GM23338 (cell line): ENCODE data around the gene CGB1. TPM values are rescaled to one million over a fixed set of nuclear protein-coding genes. Genes with fewer than 3 reads are reported as not detected.

Experiments used
- ATAC-seq: fragments of 200-7000 bp; cut with Tn5 transposase; 3 replicates; pipeline ENCODE4 v1.9.1; 2020
- DNase-seq: peaks from one replicate; pipeline ENCODE4 v3.0.0-alpha.2; 2015; ENCODE audit warnings: low spot score
- H2AFZ ChIP-seq: fragments of 200-600 bp; sonication (generic); 2 replicates; pipeline ENCODE4 v1.8.0; 2016; ENCODE audit warnings: antibody characterized with exemption, mild to moderate bottlenecking, moderate library complexity
- H3F3A ChIP-seq: fragments of 200-600 bp; sonication (generic); replicated peaks from 2 replicates; pipeline ENCODE4 v1.8.0; 2017; ENCODE audit warnings: antibody characterized with exemption, mixed run types, low read depth
- H3K27ac ChIP-seq: fragments of 200-600 bp; sonication (generic); 2 replicates; pipeline ENCODE4 v1.6.1; 2016; ENCODE audit warnings: low read depth
- H3K27me3 ChIP-seq: fragments of 200-600 bp; sonication (generic); 2 replicates; pipeline ENCODE4 v1.8.0; 2016; ENCODE audit warnings: mild to moderate bottlenecking, mixed run types, moderate library complexity; ENCODE audit not compliant: insufficient read depth
- H3K36me3 ChIP-seq: fragments of 200-600 bp; sonication (generic); 2 replicates; pipeline ENCODE4 v1.8.0; 2016; ENCODE audit warnings: mild to moderate bottlenecking; ENCODE audit not compliant: insufficient read depth
- H3K4me1 ChIP-seq: fragments of 200-600 bp; sonication (generic); 2 replicates; pipeline ENCODE4 v1.8.0; 2016; ENCODE audit warnings: mild to moderate bottlenecking, moderate library complexity; ENCODE audit not compliant: insufficient read depth
- H3K4me2 ChIP-seq: fragments of 200-600 bp; sonication (generic); 2 replicates; pipeline ENCODE4 v1.7.1; 2017; ENCODE audit warnings: mixed run types
- H3K4me3 ChIP-seq: fragments of 200-600 bp; sonication (generic); 2 replicates; pipeline ENCODE4 v1.6.1; 2016; ENCODE audit warnings: mixed run types
- H3K79me2 ChIP-seq: fragments of 200-600 bp; sonication (generic); replicated peaks from 2 replicates; pipeline ENCODE4 v1.8.0; 2017; ENCODE audit warnings: mild to moderate bottlenecking; ENCODE audit not compliant: insufficient read depth
- H3K9me2 ChIP-seq: fragments of 200-600 bp; sonication (generic); 2 replicates; pipeline ENCODE4 v1.8.0; 2017; ENCODE audit not compliant: insufficient read depth
- H4K20me1 ChIP-seq: fragments of 200-600 bp; sonication (generic); replicated peaks from 2 replicates; pipeline ENCODE4 v1.8.0; 2017; ENCODE audit warnings: mild to moderate bottlenecking; ENCODE audit not compliant: insufficient read depth
- H3K27ac Mint-ChIP-seq: 2 replicates; pipeline ENCODE4 v1.8.0; 2020; ENCODE audit warnings: inconsistent platforms, mild to moderate bottlenecking, moderate library complexity, mixed read lengths
- H3K27me3 Mint-ChIP-seq: 3 replicates; pipeline ENCODE4 v1.8.0; 2022; ENCODE audit warnings: low read depth, mild to moderate bottlenecking, moderate library complexity, mixed read lengths, inconsistent platforms; ENCODE audit not compliant: insufficient read depth, poor library complexity
- H3K36me3 Mint-ChIP-seq: 3 replicates; pipeline ENCODE4 v1.8.0; 2021; ENCODE audit warnings: low read depth, mild to moderate bottlenecking, inconsistent platforms, moderate library complexity, mixed read lengths
- H3K4me1 Mint-ChIP-seq: 3 replicates; pipeline ENCODE4 v1.8.0; 2020; ENCODE audit warnings: mild to moderate bottlenecking, inconsistent platforms, mixed read lengths
- H3K4me3 Mint-ChIP-seq: 3 replicates; pipeline ENCODE4 v1.8.0; 2021; ENCODE audit warnings: moderate library complexity, mild to moderate bottlenecking, inconsistent platforms, mixed read lengths
- H3K9me3 Mint-ChIP-seq: 3 replicates; pipeline ENCODE4 v1.8.0; 2020; ENCODE audit warnings: moderate library complexity, mild to moderate bottlenecking, inconsistent platforms, mixed read lengths
- CREB1 ChIP-seq: fragments of 250-450 bp; sonication (Bioruptor Pico); IDR thresholded peaks from 2 replicates; pipeline ENCODE4 v1.5.0; 2020; ENCODE audit warnings: low read depth, mild to moderate bottlenecking, moderate library complexity
- CTCF ChIP-seq, 2 experiments: fragments of 200-600 bp in 1 of 2; sonication (generic) in 1 of 2; conservative IDR thresholded peaks; 2 replicates each; pipeline versions ENCODE4 v1.5.1 to v1.6.1; 2016 to 2017; ENCODE audit warnings: antibody characterized with exemption in 2 of 2, low read depth in 2 of 2, mild to moderate bottlenecking in 2 of 2, moderate library complexity in 1 of 2
- ETS1 ChIP-seq: IDR thresholded peaks from 2 replicates; pipeline ENCODE4 v1.6.1; 2016; ENCODE audit warnings: antibody characterized with exemption
- EZH2 ChIP-seq: fragments of 200-600 bp; sonication (generic); IDR thresholded peaks from one replicate; pipeline ENCODE4 v1.8.0; 2017; ENCODE audit warnings: antibody characterized with exemption, mild to moderate bottlenecking, low read depth; ENCODE audit not compliant: unreplicated experiment
- EZH2phosphoT487 ChIP-seq: fragments of 200-600 bp; sonication (generic); IDR thresholded peaks from one replicate; pipeline ENCODE4 v1.8.1; 2018; ENCODE audit warnings: antibody characterized with exemption; ENCODE audit not compliant: unreplicated experiment
- JUNB ChIP-seq: IDR thresholded peaks from one replicate; pipeline ENCODE4 v1.6.1; 2016; ENCODE audit warnings: antibody characterized with exemption; ENCODE audit not compliant: unreplicated experiment
- POLR2AphosphoS5 ChIP-seq: IDR thresholded peaks from 2 replicates; pipeline ENCODE4 v1.6.1; 2016; ENCODE audit warnings: antibody characterized with exemption, low read depth
- REST ChIP-seq: IDR thresholded peaks from one replicate; pipeline ENCODE4 v1.6.1; 2018; ENCODE audit warnings: antibody characterized with exemption; ENCODE audit not compliant: unreplicated experiment
- STAT1 ChIP-seq: IDR thresholded peaks from one replicate; pipeline ENCODE4 v1.6.1; 2016; ENCODE audit warnings: antibody characterized with exemption; ENCODE audit not compliant: unreplicated experiment
- ZNF114 ChIP-seq: fragments of 250-450 bp; sonication (Bioruptor Pico); IDR thresholded peaks from 2 replicates; pipeline ENCODE4 v1.5.0; 2020; ENCODE audit warnings: mild to moderate bottlenecking, moderate library complexity
- ZNF331 ChIP-seq: fragments of 250-450 bp; sonication (Bioruptor Pico); IDR thresholded peaks from 2 replicates; pipeline ENCODE4 v1.5.0; 2020; ENCODE audit warnings: low read depth, mild to moderate bottlenecking, moderate library complexity
- polyA plus RNA-seq: library from polyadenylated mRNA; unstranded; fragments of >200 nt; fragmentation: Nextera tagmentation; extraction: Ambion mirVana; gene quantifications from 2 replicates; pipeline ENCODE4 v1.2.1, GENCODE V29; 2016
- total RNA-seq: library from RNA; depleted of rRNA; stranded (reverse); fragments of >200 nt; shearing (Covaris generic); gene quantifications from 2 replicates; pipeline ENCODE4 v1.2.3, GENCODE V29; 2014

The CGB1 gene
- total and polyA plus RNA-seq, 2 experiments from 2014 or later = 0.52 TPM; not detected in 1

- Histone ChIP-seq H3K36me3 (peaks cover 6% of the 10 kb centered on the region), H2AFZ (no peak overlapping the region), H3F3A (0 out of 2 replicates have a peak, but pooled peaks cover 7% of the 10 kb centered on the region), H4K20me1 (peaks cover 13% of the 10 kb centered on the region), H3K27me3 (no peaks in the 10 kb centered on the region), H3K4me1 (no peaks in the 10 kb centered on the region), H3K9me2 (no peaks in the 10 kb centered on the region), H3K27ac (no peak overlapping the region), H3K4me3 (no peak overlapping the region), H3K4me2 (no peak overlapping the region), H3K79me2 (no peaks in the 10 kb centered on the region; the same call in 1 of the 2 replicates)
- Mint-ChIP-seq H3K27ac (no peak overlapping the region), H3K27me3 (peaks cover 2% of the 10 kb centered on the region), H3K36me3 (peaks cover 72% of the 10 kb centered on the region), H3K4me1 (peaks cover 6% of the 10 kb centered on the region; the same call in 2 of the 3 replicates), H3K9me3 (no peaks in the 10 kb centered on the region), H3K4me3 (no peak overlapping the region)
- ATAC-seq (no peak), DNase-seq (no peak)
- TF ChIP-seq EZH2phosphoT487 (no peak), CREB1 (CRISPR knock-in tag) (no peak), POLR2AphosphoS5 (no peak), ZNF114 (CRISPR knock-in tag) (no peak), REST (no peak), CTCF (conservative IDR thresholded peaks at IDR 0.05; ENCODE audit: low read depth in 2 of 2) (no peak), EZH2 (no peak), ETS1 (no peak), STAT1 (no peak), ZNF331 (no peak), JUNB (no peak)
These were observed 50.5 kb downstream of the CGB1 start for GRCh38 chr19:48986211-48986610.
